Ramos (cell line): ENCODE measurements around the gene SHISA7.

Experiments
- in situ Hi-C: fragments of 300-500 bp; cut with MboI; formaldehyde crosslinking; loops from one replicate; pipeline ENCODE4 v1.14.3; 2022; ENCODE audit warnings: low sequenced_read_pairs; ENCODE audit not compliant: unreplicated experiment

SHISA7 gene

DNA sequence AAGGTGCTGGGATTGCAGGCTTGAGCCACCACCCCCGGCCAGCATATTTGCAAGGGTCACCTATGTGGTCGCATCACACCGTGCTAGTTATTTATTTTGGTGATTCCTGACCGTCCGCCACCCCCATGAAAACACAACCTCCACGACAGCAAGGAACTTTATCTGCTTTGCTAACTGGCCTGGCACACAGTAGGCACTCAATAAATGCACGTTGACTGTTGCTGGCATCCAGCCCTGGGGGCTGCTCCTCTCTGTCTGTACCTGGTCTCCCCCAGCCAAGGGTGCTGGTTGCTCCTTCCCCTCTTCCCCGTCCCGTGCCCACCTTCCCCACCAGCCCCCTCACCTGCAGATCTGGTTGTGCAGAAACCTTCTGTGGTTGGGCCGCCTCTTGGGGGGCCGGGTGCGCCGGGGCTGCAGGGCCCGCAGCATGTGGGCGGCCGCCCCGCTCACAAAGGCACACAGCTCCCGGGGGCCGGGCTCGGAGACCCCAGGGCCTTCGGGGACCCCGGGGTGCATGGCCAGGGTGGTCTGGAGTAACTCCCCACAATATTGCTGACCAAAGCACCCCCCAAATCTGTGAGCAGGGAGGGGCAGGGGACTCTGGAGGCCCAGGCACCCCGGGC lies 21.1 kb upstream of the SHISA7 start:
- in situ Hi-C loops: no loop called here

DNA sequence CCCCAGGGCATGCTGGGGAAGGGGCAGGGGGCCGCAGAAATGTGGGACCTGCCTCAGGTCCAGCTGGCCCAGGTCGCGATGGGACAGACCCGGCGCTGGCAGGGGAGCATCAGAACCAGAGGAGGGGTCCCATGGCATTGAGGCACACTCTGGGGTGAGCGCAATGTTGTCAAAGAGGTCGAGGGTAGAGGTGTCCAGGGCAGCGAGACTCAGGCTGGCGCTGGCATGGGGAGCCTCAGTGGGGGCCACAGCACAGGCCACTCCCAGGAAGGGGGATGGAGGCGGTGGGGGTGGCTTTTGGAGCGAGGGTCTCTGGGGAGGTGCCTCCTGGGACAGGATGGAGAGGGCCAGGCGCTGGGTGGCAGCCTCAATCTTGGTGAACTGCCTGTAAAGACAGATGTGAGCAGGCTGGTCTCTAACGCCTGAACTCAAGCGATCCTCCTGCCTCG lies 20.5 kb upstream of the SHISA7 start:
- in situ Hi-C loops: no loop called here

DNA sequence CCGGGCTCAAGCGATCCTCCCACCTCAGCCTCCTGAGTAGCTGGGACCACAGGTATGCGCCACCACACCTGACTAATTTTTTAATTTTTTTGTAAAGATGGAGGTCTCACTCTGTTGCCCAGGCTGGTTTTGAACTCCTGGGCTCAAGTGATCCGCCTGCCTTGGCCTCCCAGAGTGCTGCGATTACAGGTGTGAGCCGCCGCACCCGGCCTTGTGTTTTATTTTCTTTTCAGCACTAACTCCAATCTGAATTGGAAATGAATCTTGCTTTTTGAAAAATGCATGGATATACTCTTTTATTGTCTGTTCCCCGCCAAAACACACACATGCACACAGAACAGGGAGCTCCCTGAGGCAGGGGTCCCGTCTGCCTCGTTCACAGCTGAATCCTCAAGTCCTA lies 19.6 kb upstream of the SHISA7 start:
- in situ Hi-C loops: no loop called here

DNA sequence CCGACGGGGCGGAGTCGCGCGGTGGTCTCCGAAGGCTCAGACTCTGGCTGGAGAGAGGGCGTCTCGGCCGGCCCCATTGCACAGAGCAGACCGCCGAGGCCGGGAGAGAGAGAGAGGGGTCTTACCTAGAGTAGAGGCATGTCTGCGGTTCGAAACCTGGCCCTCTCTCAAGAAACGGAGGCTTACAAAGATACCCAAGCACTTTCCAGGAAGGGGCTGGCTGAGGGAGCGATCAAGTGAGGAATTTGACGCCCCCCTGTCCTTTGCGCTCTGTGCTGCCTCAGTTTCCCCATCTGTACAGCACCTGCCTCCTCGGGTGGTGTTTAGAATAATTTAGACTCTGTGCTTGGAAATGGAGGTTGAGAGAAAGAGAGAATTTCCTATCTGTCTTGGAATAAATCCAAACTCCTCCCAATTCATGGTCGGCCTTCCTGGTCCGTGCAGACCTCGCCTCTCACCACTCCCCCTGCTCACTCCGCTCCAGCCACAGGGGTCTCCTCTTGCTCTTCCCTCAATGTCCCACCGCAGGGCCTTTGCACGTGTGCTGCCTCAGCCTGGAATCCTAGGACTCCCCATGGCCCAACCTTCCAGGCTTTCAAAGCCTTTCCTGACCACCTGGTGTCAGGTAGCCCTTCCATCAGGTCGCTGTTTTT lies 19.0 kb upstream of the SHISA7 start:
- in situ Hi-C loops: no loop called here

DNA sequence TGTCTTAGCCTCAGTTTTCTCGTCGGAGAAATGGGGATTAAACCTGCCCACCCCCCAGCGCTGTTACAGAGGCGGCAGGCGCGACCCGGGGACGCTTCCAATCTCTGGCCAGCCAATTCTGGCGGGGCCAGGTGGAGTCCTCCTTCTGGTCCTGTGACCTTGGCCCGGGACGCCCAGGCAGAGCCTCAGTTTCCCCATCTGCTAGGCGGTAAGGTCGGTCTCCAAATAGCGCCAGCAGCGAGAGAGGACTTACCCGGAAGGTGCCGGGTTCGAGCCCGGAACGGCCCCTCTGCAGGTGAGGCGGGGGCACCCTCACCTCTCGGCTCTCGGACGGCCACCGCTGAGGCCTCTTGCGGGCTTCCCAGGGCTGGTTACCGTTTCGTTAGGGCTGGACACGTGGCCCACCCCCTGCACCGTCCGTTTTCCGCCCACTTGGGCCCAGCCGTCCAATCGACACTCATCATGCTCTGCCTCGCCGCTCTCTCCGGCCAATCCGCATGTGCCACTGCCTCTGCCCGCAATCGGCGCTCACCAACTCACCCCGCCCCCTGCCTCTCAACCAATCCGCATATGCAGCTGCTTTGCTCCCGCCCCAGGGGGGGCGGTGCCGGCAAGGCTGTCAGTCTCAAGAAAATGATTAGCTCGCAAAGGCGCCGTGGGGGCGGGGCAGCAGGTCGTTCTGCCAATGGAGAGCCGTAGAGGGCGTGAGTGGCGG lies 18.3 kb upstream of the SHISA7 start, which contains the start of gene ISOC2:
Gene ISOC2 (minus strand): TSS at position 384 of the 715 bp plus-strand sequence. CDS start 5,156 bp downstream, outside the sequence.
- in situ Hi-C loops: no loop called here

DNA sequence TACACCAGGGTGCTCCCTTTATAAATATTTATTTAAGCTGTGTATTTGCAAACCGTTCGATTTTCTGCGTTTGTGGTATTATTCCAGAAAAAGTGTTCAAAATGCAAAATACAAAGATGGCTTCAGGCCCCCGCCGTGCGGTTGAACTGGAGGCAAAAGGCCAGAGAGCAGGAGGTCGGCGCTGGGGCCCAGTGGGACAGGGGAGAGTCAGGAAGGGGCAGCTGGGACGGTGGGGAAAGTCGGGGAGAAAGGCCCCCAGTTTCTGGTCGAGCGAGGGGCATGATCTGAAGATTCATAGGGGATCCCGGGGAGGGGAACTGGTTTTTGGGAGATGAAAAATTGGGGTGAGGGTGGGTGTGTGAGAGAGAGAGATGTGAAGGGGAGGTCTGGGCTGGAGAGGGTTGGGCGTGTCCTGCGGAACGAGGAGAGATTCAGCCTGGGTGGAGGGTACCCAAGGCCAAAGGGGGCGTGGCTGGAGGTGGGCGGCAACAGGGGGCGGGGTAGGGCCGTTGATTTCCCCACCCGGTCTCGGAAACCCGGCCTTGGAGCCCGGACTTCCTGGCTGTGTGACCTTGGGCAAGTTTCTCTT lies 17.7 kb upstream of the SHISA7 start:
- in situ Hi-C loops: no loop called here

DNA sequence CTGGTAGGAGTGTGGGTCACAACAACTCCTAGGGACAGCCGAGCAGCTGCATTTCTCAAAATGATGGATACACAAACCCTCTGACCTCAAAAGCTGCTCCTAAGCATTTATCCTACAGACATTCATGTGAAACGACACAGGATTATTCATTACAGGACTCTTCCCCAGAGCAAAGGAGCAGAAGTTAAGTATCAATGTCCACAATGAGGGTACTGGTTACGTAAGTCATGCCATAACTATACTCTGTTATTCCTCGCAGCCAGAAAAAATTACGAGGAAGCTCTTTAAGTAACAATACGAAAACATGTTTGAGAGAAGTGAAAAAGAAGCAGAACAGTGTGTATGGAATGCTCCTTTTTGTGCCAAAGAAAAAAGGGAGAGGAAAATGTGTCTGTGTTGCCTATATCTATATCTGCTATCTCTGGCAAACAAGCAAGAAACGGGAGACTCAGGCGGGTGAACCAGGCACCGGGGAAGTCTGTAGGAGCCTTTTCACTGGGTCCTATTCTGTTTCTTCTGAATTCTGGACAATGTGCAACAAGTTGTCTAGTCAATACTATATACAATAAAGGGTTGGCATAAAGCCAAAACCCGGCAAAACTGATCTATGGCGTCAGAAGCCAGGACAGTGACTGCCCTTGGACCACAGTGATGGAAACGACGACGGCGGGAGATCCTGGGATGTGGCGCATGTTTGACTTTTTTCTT lies 17.0 kb upstream of the SHISA7 start:
- in situ Hi-C loops: no loop called here

DNA sequence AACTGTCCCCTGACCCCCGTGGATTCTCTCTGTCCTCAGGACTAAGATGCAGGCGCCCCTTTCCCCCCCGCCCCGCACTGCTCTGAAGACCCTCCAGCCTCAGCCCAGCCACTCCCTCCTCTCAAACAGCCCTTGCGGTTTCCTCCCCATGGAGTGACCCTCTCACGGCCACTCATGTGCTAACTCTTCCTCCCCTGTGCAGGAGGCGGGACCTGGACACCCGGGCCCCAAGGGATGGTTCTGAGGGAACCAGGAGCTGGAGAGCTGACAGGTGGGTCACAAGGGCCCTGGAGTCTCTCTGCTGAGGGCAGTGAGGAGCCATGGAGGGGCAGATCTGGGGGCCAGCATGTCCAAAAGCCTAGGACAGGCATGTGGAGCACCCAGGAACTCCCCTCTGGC lies 16.4 kb upstream of the SHISA7 start:
- in situ Hi-C loops: no loop called here

DNA sequence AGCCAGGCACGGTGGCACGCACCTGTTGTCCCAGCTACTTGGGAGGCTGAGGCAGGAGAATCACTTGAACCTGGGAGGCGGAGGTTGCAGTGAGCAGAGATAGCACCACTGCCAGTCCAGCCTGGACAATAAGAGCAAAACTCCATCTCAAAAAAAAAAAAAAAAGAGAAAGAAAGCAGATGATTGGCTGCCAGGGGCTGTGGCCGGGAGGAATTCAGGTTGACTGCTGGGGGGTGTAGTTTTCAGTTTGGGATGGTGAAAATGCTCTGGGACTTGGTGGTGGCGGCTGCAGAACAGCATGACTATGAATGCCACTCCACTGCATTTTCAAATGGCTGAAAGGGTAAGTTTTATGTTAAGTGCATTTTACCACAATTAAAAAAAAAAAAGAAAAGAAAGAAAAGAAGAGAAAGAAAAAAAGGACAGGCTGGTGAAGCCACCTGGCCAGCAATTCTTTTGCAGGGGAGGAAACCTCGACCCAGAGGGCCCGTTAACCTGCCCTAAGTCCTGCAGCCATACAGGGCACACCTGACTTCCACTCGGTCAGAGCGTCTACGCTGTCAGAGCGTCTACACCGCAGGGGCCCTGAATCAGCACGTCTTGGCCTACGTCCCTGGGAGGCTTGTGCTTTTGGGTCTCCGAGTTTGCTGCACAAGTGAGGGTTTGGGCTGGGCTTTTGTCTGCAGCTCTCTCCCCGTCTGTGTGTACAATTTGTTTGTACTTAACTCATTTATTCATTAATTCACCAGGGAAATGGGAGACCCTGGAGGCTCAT lies 14.8 kb upstream of the SHISA7 start:
- in situ Hi-C loops: no loop called here

DNA sequence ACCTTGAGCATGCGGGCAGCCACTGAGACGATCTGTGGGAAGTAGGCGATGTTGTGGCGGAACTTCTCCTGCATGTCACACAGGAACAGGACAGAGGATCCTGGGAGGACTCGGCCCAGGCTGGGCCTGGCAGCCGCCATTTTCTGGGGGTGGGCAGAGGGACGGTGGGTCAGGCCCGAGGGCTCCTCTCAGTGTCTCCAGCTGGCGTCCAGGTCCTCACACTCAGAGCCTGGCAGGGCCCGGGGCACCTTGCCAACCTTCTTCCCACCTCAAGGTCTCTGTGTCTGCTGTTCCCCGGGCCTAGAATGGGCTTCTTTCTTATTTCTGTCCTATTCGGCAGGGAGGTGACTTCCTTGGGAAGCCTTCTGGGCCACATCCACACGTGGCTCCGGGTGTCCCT lies 13.2 kb upstream of the SHISA7 start:
- in situ Hi-C loops: no loop called here

DNA sequence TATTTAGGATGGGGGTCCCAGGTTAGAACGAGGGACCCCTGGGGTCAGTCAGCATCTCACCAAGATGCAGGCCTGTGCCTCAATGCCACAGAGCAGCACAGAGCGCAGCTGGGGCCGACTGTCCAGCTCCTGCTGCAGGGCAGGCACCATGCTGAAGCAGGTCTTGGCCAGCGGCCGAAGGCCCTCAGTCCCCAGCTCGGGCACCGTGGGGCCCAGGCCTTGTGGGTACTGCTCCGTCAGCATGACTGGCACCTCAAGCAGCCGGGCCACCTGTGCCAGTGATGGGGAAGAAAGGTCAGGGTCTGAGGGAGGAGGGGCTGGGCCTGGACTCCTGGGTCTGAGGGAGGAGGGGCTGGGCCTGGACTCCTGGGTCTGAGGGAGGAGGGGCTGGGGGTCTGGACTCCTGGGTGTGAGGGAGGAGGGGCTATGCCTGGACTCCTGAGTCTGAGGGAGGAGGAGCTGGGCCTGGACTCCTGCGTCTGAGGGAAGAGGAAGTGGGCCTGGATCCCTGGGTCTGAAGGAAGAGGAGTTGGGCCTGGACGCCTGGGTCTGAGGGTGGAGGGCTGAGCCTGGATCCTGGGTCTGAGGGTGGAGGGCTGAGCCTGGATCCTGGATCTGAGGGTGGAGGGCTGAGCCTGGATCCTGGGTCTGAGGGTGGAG lies 12.6 kb upstream of the SHISA7 start:
- in situ Hi-C loops: no loop called here

DNA sequence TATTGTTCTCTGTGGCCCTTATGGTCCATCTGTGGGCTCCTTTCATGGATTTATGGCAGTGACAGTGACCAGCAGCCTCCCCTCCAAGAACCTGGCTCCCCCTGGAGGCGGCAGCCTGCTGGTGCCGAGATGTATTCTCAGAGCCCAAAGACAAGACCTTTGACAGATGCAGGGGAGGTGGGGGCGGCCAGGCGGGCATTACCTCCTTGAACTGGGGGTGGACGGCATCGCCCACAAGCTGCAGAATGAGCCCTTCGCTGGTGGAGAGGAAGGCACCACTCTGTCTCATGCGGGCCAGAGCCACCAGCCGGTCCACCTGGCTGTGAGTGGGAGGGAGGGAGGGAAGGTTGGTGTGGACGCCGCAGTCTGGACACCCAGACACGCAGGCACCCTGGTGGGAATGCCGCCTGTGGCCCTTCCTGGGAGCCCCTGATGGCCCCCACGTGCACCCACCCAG lies 11.7 kb upstream of the SHISA7 start:
- in situ Hi-C loops: no loop called here

DNA sequence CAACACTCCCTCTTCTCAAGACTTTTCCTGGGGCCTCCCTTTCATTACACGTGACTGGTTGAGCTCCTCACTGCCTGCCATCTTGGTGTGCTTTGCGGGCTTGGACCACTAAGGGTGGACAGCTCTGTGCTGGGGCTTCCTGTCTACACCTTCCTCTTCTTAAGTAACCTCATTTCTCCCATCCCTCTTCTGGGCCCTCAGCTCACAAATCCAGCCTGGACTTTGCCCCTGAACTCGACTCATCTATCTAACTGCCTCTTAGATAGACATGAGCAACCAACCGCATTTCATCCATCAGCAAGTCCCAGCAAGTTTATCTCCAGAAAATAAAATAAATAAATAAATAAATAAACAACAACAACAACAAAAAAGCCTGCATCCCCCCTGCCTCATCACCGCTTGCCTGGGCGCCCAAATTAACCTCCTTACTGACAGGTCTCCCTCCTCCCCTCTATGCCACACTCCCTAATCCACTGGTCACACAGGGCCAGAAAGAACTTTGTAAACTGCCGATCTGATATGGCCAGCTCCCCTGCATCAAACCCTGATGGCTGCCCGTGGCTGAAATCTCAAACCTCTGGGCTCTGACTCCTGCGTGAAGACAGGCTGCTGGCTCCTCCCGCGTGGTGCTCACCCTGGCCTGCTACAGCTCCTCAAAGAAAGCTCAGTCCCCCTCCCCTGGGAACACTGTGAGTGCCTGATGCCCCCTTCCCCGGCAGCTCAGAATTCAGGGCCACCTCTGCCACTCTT lies 10.6 kb upstream of the SHISA7 start:
- in situ Hi-C loops: no loop called here

DNA sequence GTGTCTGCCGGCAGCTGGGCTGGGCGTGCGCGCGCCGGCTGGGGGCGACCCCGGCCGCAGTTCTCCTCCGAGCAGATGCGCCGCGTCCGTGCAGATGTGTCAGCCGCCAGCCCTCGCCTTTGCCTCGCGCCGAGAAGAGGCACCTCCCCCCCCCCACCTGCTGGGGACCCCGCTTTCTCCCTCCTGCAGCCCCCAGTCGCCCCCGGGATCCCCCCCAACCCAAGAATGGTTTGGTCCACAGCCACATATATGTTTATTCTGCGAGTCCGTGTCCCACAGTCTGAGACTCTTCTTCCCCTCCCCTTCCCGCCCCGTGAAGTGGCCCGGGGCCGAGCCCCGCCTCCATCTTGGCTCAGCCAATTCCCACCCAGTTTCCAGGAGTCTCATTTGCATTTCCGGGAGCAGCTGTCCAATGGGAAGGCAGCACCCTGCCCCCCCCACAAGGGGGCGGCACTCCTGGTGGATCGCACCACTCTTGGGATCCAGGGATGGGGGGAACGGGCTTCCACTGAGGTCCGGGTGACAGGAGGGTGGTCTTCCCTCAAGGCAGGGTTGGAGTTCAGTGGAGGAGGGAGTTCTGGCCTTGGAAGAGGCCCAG lies 9.7 kb upstream of the SHISA7 start:
- in situ Hi-C loops: no loop called here

DNA sequence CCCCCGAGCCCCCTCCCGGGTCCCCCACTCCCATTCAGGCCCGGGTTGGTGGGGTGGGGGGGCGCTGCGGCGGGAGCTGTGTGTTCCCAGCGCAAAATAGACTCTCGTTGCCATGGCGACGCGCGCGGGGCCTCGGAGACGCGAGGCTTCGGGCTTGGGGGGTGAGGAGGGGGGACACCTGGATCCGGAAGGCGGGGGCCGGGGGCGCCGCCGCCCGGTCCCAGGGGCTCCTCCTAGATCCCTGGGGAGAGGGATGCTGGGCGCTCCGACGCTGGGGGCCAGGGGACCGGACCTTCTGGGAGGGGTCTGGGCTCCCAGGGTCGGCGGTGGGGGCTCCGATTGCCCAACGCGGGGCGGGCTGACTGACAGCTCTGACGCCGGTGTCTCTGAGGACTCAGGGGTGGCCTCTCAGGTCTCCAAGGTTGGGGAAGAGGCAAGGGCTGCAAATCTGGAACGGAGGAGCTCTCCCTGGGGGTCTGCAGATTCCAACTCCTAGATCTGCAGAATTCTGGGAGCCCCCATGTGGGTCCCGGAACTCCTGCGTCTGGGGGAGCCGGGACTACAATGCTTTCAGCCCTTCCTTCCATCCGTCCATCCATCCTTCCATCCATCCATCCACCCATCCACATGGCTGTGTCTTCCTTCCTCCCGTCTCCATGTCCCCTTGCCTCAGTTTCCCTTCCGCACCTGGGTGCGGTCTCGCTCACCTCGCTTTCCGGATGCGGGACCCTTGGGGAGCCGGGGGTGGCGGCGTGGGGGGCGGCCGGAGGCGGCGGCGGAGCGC lies 9.1 kb upstream of the SHISA7 start:
- in situ Hi-C loops: no loop called here

DNA sequence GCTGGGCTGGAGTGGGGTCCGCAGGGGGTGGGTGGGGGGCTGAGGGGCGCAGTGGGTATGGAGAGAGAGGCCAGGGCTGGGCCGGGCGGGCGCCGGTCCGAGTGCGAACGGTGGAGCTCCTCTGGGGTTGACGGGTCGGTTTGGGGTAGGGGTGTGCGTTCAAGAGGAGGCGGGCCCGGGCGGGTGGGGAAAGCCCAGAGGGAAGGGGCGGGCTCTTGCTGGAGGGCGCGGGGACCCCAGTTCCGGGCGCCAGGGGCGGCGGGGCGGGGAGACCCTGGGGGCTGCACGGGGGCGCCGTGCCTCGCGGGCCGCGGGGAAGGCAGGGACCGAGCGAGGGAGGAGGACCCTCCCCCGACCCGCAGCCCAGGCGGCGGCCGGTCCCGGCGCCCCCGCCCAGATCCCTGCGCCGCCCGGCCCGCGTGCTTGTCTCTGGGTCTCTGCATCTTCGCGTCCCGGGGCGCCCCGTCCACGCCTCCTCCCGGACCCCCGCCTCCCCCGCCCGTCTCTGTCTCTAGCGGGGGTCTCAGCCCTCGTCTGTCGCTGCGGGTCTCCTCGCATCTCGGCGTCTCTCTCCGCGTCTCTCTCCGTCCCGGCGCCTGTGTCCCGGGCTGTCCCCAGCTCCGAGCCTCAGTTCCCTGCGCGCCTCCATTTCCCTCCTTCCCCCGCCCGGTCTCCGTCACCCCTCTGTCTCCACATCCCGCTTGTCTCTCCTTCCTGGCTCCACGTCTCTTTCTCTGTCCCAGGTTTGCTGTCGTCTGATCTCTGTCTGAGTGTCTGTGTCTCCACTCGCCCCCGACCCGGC lies 8.3 kb upstream of the SHISA7 start:
- in situ Hi-C loops: no loop called here

DNA sequence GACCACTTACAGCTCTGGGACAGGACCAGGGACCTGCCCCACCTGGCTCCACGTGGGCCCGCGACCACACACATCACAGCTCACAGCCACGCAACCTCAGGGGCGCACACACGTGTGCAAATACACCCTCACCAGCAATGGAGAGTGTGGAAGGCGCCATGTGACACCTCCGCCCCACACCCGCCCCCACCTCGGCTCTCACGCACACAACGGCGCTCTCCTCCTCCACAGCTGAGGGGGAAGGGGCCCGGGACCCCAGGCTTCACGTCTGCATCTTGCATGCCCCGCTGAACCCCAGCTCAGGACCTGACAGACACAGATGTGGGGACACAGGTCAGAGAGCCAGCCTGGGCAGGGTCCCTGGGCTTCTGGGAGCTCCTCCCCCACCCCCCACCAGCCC lies 6.4 kb upstream of the SHISA7 start:
- in situ Hi-C loops: no loop called here
